ENCODE data around the gene KDM4C.

Gene KDM4C

GRCh38 chr9:7073706-7074105, 315.9 kb downstream of the KDM4C start:
- H3K4me3 Mint-ChIP-seq: no peak overlapping the region
- H3K36me3 Mint-ChIP-seq (ENCODE audit: low read depth): peaks cover 13% of the 10 kb centered on the region
- TF ChIP-seq CTCF (IDR thresholded peaks at IDR 0.05): no peak
- peak overlapping the region; percentile 57 for H3K27ac Mint-ChIP-seq
- H3K9me3 Mint-ChIP-seq: no peaks in the 10 kb centered on the region
- H3K27me3 Mint-ChIP-seq (ENCODE audit: low read depth, poor library complexity): no peaks in the 10 kb centered on the region
- DNase-seq: no peak
- peaks cover 6% of the 10 kb centered on the region for H3K4me1 Mint-ChIP-seq

GRCh38 chr9:7075154-7075553, 317.4 kb downstream of the KDM4C start:
- Mint-ChIP-seq H3K27ac (no peak overlapping the region), H3K36me3 (ENCODE audit: low read depth) (peaks cover 18% of the 10 kb centered on the region), H3K4me1 (peaks cover 6% of the 10 kb centered on the region), H3K27me3 (ENCODE audit: low read depth, poor library complexity) (no peaks in the 10 kb centered on the region), H3K4me3 (no peak overlapping the region), H3K9me3 (no peaks in the 10 kb centered on the region)
- no peak for DNase-seq
- TF ChIP-seq CTCF (IDR thresholded peaks at IDR 0.05): no peak

- Mint-ChIP-seq H3K9me3 (no peaks in the 10 kb centered on the region), H3K36me3 (ENCODE audit: low read depth) (peaks cover 18% of the 10 kb centered on the region), H3K27ac (no peak overlapping the region), H3K4me3 (no peak overlapping the region), H3K27me3 (ENCODE audit: low read depth, poor library complexity) (no peaks in the 10 kb centered on the region), H3K4me1 (peaks cover 6% of the 10 kb centered on the region)
- no peak for TF ChIP-seq CTCF (IDR thresholded peaks at IDR 0.05)
- no peak for DNase-seq
Measured at GRCh38 chr9:7079051-7079450, 321.3 kb downstream of the KDM4C start.

- Mint-ChIP-seq H3K27me3 (ENCODE audit: low read depth, poor library complexity) (no peaks in the 10 kb centered on the region), H3K27ac (no peak overlapping the region), H3K4me1 (peaks cover 10% of the 10 kb centered on the region), H3K9me3 (no peaks in the 10 kb centered on the region), H3K36me3 (ENCODE audit: low read depth) (peaks cover 10% of the 10 kb centered on the region), H3K4me3 (no peak overlapping the region)
- no peak for DNase-seq
- no peak for TF ChIP-seq CTCF (IDR thresholded peaks at IDR 0.05)
Measured at GRCh38 chr9:7081065-7081600, 323.4 kb downstream of the KDM4C start.

- Mint-ChIP-seq H3K27me3 (ENCODE audit: low read depth, poor library complexity) (no peaks in the 10 kb centered on the region), H3K36me3 (ENCODE audit: low read depth) (peaks cover 8% of the 10 kb centered on the region), H3K9me3 (no peaks in the 10 kb centered on the region), H3K4me1 (peaks cover 17% of the 10 kb centered on the region), H3K27ac (no peak overlapping the region), H3K4me3 (no peak overlapping the region)
- TF ChIP-seq CTCF (IDR thresholded peaks at IDR 0.05): no peak
- DNase-seq: no peak
Measured at GRCh38 chr9:7083192-7083591, 325.4 kb downstream of the KDM4C start.

GRCh38 chr9:7085357-7085756, 327.6 kb downstream of the KDM4C start:
- Mint-ChIP-seq H3K4me1 (peaks cover 33% of the 10 kb centered on the region), H3K36me3 (ENCODE audit: low read depth) (no peaks in the 10 kb centered on the region), H3K27ac (peak overlapping the region; percentile 57), H3K4me3 (no peak overlapping the region), H3K9me3 (no peaks in the 10 kb centered on the region), H3K27me3 (ENCODE audit: low read depth, poor library complexity) (no peaks in the 10 kb centered on the region)
- no peak for TF ChIP-seq CTCF (IDR thresholded peaks at IDR 0.05)
- no peak for DNase-seq

All from nephron progenitor cell (in vitro differentiated cells).